GM19463 (cell line): ENCODE measurements around the gene GSG1L2.

ENCODE experiments used
- ATAC-seq: cut with Tn5 transposase; IDR thresholded peaks from one replicate; pipeline ENCODE4 v1.9.1; 2021; ENCODE audit warnings: mild to moderate bottlenecking, moderate library complexity; ENCODE audit not compliant: unreplicated experiment

GSG1L2 gene

DNA sequence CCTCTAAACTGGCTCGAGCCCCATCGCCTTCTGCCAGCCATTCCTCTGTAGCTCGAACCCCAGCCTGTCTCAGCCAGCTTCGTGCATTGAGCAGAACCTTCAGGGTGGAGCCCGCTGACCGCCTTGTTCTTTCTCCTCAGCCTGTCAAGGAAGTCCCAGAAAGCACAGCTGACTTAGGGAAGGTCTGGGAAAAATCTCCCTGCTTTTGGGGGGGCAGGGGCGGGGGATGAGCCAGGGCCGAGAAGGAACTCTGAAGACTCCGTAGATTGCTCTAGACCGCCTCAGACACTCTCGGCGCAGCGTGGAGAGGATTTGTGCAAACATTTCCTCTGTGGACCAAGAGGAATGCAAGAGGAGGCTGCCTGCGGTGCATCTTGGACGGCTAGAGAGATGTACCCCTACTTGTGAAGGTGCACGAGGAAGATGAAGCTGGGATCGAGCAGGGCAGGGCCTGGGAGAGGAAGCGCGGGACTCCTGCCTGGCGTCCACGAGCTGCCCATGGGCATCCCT lies 3.8 kb upstream of the GSG1L2 start, which contains the start of gene GLP2R:
Gene GLP2R, plus strand, starts transcription at position 284 of the 510 bp plus-strand sequence. Its CDS starts 140 bp downstream, at position 424.
- ATAC-seq: no peak

DNA sequence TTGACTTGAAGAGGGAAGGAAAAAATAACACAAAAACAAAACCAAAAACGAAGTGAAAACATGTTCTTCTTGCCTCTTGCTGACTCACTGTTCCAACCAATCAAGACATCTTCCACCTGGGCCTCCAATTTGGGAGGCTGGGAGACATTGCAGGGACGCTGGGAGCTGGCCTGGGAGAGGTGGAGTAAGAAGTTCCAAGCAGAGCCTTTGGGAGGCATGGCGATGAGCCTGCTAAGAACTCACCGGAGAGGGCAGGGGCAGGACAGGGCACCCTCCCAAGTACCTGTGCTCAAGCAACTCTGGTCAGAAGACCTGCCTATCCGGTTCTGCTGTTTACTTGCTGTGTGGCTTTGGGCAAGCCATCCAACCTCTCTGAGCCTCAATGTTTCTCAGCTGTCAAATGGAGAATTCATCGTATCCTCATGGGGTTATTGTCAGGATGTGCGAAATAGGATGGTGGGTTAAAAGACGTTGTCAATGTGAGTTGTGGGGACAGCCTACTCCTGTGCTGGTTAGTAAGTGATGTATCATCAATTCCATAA lies 3.0 kb upstream of the GSG1L2 start:
- no peak for ATAC-seq

DNA sequence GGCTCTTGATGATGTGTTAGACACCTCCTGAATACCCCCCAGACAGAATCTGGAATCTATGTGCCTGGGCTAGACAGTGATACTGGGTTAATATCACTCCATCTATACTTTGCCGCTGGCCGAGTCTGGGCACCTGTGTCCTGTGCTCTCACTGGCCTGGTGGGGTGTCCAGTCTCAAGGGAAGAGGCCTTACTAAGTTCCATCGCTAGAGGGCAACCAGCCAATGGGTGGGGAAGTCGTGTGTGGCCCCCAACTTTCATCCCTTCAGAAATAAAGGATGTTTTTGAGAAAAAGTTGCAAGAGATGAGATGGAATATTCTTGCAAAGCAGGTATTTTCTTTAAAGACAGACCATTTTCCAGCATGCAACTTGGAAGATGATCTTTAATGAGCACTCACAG lies 2.2 kb upstream of the GSG1L2 start:
- no peak for ATAC-seq

DNA sequence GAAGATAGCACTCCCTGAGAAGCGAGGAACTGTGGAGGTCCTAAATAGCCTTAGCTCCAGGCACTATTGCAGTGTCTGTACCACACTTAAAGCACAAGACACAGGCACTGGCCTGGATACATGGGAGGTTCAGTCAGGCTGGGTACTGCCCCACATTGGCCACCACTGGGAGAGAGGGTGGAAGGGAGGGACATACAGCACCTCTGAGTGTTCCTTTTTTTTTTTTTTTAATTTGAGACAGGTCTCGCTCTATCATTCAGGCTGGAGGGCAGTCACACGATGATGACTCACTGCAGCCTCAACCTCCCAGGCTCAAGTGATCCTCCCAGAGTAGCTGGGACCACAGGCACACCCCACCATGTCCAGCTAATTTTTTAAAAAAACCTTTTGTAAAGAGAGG lies 1.4 kb downstream of the GSG1L2 start:
- no peak for ATAC-seq

DNA sequence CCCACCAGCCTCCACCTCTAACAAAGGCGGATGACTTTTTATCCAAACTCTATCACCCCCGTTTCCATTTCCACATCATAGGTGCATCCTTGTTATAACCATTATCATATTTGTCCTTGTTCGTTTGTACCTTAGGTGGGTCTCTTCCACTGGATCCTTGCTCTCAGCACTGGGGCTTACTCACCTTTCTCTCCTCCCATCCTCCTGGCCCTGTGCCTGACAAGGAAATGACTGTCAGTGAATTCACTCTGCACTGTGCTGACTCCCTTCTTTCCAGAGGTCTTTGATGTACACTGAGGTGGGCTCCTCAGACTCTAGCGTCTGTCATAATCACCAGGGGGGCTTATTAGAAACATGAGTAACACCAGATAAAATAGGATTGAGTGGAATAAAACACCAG lies 3.1 kb downstream of the GSG1L2 start:
- ATAC-seq: no peak

DNA sequence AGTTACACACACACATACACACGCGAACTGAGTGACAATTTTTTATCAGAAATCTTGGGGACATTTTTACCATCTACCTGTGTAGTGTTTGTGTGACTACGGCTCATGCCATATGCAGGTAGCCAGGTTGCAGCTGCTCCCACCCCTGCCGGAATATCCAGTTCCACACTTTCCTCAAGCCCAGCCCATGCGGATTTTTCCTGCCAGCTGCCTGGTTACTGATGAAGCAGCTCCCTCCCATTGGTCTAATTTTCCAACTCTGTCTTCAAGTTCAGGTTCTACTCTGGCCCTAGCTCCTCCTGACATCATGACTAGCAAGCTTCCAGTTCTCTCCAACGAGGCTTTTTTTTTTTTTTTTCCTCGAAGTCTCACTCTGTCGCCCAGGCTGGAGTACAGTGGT lies 4.8 kb downstream of the GSG1L2 start:
- no peak for ATAC-seq

DNA sequence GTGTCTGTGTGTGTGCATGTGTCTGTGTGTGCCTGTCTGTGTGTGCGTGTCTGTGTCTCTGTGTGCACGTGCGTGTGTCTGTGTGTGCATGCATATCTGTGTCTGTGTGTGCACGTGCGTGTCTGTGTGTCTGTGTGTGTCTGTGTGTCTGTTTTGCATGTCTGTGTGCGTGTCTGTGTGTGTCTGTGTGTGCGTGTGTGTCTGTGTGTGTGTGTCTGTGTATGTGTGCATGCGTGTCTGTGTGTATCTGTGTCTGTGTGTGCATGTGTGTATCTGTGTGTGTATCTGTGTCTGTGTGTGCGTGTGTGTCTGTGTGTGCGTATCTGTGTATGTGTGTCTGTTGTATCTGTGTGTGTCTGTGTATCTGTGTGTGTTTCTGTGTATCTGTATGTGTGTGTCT lies 5.4 kb downstream of the GSG1L2 start:
- ATAC-seq: no peak

DNA sequence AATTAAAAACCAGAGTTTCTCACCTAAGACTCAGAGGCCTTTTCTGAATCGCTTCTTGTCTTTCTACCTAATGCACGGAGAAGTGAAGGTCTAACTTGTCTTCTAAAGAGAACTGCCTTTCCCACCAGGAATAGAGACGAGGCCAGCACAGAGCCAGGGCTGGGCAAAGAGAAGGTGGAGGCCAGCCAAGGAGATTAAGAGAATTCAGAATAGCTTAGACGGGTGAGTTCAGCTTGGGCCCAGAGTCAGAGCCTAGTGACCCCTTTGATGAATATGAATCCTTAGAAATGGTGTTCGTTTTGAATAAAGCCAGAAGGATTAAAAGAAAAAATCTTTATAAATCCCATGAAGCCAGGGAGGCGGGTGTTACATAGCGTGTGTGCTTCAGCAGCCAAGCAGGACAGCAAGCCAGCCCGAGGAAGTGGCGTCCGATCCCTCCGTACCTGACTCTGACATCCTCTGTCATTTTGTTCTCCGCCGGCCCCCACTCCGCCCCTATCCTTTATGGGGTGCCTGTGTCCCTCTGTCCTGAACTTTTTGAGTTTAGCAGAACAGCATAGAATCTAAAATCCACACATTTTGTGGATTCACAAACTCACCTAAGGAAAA lies 7.4 kb downstream of the GSG1L2 start:
- ATAC-seq: no peak

DNA sequence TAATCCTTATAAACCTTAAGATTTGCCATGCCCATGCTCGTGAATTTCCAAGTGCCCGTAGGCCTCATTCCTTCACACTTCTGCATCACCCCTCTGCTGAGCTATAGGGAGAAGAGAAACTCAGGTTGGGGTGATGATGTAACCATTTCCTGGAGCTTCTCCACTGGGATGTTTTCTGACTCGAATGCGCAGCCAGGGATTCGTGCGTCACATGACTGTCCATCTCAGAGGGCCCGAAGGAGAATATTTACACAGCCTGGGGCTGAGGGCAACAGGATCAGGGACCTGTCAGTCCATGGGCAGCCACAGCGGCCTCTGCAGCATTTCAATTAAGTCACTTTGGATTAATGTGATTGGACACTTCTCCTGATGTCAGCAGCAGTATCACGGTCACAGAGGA lies 8.7 kb downstream of the GSG1L2 start:
- ATAC-seq: no peak

DNA sequence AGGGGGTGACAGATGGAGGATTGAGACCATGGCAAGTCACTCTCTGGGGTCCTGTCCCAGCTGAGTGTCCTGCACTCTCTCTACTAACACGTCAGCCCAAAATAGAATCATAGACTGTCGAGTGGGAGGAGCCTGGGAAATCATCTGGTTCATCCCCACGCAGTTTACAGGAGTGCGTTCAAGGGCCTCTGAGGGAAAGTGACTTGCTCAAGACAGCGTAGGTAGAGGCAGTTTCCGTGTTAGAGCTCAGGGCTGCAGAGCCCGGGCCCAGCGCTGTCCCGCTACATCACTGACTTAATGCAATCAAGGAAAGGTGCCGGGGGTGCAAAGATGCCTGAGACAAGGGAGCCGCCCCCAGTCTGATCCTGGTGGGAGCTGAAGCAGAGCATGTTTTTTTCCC lies 10.3 kb downstream of the GSG1L2 start:
- ATAC-seq: no peak

DNA sequence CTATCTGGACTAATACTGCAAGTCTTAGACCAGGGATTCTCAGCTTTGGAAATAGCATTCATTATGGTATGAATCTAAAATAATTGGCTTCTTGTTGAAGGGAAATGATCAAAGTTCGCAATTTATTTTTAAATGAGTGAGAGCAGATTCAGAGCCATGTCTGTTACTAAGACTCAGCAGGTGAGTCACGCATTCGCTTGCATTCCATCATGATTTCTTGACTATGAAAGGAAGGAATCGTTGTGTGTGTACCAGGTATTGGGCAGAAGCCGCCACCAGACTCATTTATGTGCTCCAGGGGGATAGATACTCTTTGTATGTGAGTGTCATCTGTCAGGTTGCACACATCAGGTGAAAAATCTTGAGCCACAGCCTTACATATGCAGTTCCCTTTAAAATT lies 10.8 kb downstream of the GSG1L2 start:
- ATAC-seq: no peak

DNA sequence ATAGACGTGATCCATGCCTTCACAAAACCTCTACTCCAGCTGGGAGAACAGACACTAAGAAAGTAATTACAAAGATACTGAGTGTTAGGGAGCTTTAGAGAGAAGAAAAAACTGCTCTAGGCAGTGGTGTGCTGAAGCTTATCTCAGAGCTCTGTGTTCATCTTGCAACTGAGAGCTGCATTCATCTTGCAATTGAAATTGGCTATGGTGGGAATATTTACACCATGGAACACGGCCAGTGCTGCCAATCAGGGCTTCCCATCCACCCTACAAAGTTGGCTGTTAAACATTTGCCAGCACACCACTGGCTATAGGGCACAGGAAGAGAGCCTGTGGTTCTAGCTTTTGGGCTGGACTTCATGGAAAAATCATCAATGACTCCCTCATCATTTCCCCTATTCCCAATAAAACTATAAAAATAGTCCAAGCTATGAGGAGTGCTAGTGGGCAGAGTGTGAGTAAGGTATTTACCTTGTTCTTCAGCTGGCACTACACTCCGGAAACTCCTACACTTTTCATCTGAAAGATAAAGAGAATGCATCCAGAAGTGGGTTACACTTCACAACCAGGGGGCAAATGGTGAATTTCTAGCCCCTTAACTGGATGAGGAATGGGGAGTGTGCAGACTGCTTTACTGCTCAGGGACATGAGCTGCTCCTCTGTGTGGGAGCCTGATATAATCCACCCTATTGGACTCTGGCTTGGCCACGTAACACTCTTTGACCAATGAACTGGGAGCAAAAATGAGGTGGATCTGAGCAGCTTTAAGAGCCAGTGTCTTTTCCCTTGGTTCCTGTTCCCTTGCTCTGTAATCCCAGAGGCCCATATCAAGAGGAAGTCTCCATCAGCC lies 11.6 kb downstream of the GSG1L2 start:
- ATAC-seq: no peak

DNA sequence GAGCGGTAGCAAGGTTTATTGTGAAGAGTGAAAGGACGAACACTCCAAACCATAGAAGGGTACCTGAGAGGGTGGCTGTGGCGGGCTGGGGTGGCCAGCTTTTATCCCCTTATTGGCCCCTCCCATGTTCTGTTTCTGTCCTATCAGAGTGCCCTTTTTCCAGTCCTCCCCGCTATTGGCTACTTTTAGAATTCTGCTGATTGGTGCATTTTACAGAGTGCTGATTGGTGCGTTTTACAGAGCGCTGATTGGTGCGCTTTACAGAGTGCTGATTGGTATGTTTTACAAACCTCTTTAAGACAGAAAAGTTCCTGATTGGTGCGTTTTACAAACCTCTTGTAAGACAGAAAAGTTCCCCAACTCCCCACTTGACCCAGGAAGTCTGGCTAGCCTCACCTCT lies 12.5 kb downstream of the GSG1L2 start:
- no peak for ATAC-seq

DNA sequence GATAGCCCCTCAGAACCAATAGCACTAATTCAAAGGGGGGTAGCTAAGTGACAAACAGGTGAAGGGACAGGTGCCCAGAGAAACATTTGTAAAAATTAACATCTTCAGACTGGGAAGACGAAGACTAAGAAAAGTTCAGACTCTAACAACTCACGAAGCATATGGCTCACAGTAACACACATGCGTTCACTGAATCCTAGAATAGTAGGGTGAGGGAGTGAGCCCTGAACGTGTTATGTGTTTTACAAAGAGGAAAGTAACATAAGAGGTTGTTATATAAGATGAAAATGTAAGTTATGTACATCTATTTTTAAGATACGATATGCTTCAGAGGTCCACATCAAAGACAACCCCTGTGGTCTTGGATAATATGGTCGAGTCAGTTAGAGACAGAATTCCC lies 15.2 kb downstream of the GSG1L2 start:
- no peak for ATAC-seq

DNA sequence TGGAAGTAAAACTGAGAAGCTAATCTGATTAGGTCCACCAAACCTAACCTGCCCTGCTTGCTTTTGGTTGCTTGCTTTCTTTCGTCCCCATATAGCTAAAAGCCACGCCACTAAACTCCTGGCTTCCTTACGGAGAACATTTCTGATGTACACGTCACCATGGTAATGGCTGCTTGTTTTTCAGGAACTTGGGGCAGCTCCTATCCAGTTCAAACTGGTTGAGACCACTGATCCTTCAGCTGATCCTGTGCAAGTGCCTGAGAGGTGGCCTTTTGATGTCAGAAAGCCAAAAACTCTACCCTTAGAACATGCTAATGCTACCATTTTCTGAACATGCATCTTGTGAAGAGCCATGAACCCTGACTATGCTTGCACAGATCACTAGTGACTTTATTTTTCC lies 16.1 kb downstream of the GSG1L2 start:
- ATAC-seq: no peak

DNA sequence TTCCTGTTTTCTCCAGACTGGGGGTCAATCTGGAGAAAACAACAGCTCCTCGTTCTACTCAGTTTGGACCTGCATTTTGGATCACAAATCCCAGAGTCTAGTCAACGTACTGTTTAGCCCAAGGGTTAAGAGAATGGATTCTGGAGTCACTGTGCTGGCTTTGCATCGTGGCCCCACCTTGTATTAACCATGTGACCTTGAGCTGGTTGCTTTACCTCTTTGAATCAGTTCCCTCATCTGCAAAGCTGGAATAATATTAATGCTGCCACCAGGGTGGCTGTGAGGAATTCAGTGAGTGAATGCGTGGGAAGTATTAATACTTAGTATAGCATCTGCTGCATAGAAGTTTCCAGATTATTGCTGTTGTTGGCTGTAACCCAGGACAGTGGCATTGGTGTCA lies 19.2 kb downstream of the GSG1L2 start:
- no peak for ATAC-seq

DNA sequence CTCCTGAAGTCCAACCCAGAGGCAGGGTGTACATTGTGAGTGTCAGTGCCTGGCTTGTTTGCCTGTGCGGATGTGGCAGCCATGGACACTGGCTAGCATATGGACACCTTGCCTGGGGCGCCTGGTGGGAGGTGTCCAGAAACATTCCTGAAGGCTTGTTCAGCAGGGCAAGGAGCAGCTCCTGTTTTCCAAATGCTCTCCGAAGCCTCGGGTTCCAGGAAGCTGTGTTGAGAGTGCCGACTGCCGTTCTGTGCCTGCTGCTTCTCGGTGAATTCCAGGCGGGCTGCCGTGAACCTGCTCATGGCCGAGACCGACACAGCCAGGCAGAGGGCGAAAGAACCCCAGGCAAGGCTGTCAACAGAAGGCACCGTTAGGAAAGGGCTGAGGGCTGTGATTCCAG lies 19.6 kb downstream of the GSG1L2 start:
- no peak for ATAC-seq

DNA sequence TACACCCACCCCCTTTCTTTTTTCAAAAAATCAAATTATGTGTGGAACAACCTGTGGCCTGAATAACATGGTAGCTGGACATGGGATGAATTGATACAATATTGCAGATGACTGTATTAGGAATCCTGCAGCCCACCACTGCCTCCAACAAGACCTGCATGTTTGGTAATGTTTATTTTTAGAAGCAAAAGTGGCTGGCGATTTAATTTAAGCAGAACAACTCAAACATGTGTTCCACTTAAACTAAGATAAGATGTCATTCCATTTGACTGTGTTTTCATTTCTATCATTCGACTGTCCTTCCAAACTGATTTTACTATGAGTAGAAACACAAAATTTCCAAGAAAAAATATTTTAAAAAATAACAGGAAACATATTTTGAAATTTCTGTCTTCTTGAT lies 20.4 kb downstream of the GSG1L2 start:
- no peak for ATAC-seq

DNA sequence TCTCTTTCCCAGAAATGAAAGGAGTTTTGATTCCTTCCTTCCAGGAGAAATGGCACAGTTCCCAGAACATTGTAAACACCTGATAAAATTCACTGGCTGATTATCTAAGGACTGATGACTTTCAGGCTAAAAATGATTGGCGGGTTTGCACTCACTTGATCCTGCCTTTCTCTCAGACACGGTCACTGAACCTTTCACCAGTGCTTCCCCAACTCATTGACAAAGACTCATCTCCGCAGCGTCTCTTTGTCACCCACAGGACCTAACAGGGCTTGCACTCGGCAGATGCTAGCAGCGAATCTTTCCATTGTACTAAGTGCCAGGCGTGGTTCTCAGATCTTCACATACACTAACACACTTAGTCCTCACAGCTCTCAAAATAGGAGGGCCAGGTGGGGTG lies 23.2 kb downstream of the GSG1L2 start:
- no peak for ATAC-seq

DNA sequence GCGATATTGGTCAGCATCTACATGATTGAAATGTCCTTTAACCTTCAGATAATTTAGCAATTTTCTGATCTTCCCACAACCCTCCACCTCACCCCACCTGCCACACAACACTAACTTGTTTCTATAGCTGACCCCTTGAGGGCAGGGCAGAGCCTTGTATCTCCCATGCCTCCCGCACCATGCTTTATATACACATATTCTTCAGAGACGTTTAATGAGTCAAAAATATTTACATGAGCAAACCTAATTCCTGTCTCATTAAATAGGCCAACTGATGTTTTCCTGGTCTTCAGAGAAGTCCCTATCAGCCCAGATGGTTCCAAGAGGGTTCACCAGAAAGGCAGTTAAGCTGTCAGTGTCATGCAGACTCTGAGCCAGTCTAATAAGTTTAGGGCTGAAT lies 23.9 kb downstream of the GSG1L2 start:
- ATAC-seq: no peak

DNA sequence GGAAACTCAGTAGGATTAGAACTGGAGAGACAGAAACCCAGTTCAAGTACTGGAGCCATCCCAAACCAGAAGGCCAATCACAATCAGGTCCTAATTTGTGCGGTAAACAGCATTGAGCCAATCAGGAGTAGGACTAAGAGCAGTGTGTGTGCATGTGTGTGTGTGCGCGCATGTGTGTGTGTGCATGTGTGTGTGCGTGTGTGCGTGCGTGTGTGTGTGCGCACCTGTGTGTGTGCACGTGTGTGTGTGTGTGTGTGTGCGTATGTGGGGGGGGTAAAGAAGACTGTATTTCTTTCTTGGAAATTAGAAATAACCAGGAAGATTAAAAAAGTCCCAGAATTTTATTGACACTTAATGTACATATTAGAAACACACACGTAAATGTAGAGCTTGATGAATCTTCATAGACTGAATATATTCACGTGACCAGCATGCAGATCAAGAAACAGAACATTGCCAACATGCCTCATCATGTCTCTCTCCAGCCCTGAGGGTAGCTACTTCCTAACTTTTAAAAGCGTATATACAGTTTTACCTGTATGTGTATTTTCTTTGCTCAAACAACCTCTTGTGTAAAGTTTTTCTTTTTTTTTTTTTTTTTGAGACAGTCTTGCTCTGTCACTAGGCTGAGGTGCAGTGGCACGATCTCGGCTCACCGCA lies 29.6 kb downstream of the GSG1L2 start:
- ATAC-seq: no peak
